ENCODE measurements around the gene CSTA.
A peak's percentile ranks its signal among the peaks of the same experiment; 100 is the strongest.

Gene CSTA

DNA sequence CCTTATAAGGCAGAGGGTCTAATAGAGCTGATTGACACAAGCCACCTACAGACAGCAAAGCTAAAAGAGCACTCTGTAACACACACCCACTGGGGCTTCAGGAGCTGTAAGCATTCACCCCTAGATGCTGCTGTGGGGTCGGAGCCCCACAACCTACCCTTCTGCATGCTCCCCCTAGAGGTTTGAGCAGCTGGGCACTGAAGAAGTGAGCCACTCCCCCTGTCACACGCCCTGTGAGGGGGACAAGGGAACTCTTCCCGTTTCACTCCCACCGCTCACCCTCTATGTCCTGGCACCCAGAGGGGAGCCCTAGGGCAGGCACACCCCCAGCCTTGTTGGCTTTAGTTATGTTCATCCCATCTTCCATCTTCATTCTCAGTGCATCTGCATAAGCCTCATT is 9.4 kb upstream of the CSTA start:
- no peak for TF ChIP-seq EZH2phosphoT487 (IDR thresholded peaks at IDR 0.05; ENCODE audit: borderline replicate concordance)
- TF ChIP-seq, protein P1, sequence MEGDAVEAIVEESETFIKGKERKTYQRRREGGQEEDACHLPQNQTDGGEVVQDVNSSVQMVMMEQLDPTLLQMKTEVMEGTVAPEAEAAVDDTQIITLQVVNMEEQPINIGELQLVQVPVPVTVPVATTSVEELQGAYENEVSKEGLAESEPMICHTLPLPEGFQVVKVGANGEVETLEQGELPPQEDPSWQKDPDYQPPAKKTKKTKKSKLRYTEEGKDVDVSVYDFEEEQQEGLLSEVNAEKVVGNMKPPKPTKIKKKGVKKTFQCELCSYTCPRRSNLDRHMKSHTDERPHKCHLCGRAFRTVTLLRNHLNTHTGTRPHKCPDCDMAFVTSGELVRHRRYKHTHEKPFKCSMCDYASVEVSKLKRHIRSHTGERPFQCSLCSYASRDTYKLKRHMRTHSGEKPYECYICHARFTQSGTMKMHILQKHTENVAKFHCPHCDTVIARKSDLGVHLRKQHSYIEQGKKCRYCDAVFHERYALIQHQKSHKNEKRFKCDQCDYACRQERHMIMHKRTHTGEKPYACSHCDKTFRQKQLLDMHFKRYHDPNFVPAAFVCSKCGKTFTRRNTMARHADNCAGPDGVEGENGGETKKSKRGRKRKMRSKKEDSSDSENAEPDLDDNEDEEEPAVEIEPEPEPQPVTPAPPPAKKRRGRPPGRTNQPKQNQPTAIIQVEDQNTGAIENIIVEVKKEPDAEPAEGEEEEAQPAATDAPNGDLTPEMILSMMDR (conservative IDR thresholded peaks at IDR 0.05; ENCODE audit: low read length): peak; percentile 44
- Histone ChIP-seq H3K4me1 (ENCODE audit: insufficient read depth, low read length, poor library complexity, severe bottlenecking) (peaks cover 10% of the 10 kb centered on the region), H3K9me3 (ENCODE audit: insufficient read depth, low read depth, low read length) (no peaks in the 10 kb centered on the region; the same call in 1 of the 2 replicates), H3K9ac (ENCODE audit: low read depth, low read length, poor library complexity, severe bottlenecking) (no peak overlapping the region), H4K20me1 (ENCODE audit: insufficient read depth, low read length, poor library complexity, severe bottlenecking) (no peaks in the 10 kb centered on the region), H2AFZ (ENCODE audit: low read length) (no peak overlapping the region), H3K9me2 (replicated peaks; ENCODE audit: low read depth, low read length) (no peaks in the 10 kb centered on the region), H3K36me3 (ENCODE audit: insufficient read depth, low read length) (no peaks in the 10 kb centered on the region), H3K4me3 (ENCODE audit: low read length, poor library complexity, severe bottlenecking) (no peak overlapping the region), H3K4me2 (ENCODE audit: low read depth, low read length, poor library complexity, severe bottlenecking) (no peak overlapping the region), H3F3A (ENCODE audit: low read depth) (no peaks in the 10 kb centered on the region), H3K79me2 (ENCODE audit: insufficient read depth, low read length) (no peaks in the 10 kb centered on the region), H3K27me3 (ENCODE audit: insufficient read depth, low read length, poor library complexity, severe bottlenecking) (peaks cover 49% of the 10 kb centered on the region)

- no peaks in the 10 kb centered on the region for H3K36me3 ChIP-seq (ENCODE audit: insufficient read depth, low read length)
- no peak for TF ChIP-seq EZH2phosphoT487 (IDR thresholded peaks at IDR 0.05; ENCODE audit: borderline replicate concordance)
- TF ChIP-seq, protein P1 (conservative IDR thresholded peaks at IDR 0.05; ENCODE audit: low read length): no peak
- H3F3A ChIP-seq (ENCODE audit: low read depth): no peaks in the 10 kb centered on the region
- no peak overlapping the region for H3K4me3 ChIP-seq (ENCODE audit: low read length, poor library complexity, severe bottlenecking)
- peaks cover 12% of the 10 kb centered on the region for H3K4me1 ChIP-seq (ENCODE audit: insufficient read depth, low read length, poor library complexity, severe bottlenecking)
- H4K20me1 ChIP-seq (ENCODE audit: insufficient read depth, low read length, poor library complexity, severe bottlenecking): no peaks in the 10 kb centered on the region
- no peak overlapping the region for H2AFZ ChIP-seq (ENCODE audit: low read length)
- H3K9ac ChIP-seq (ENCODE audit: low read depth, low read length, poor library complexity, severe bottlenecking): no peak overlapping the region
- peaks cover 42% of the 10 kb centered on the region for H3K27me3 ChIP-seq (ENCODE audit: insufficient read depth, low read length, poor library complexity, severe bottlenecking)
- H3K79me2 ChIP-seq (ENCODE audit: insufficient read depth, low read length): no peaks in the 10 kb centered on the region
- no peak overlapping the region for H3K4me2 ChIP-seq (ENCODE audit: low read depth, low read length, poor library complexity, severe bottlenecking)
- no peaks in the 10 kb centered on the region; the same call in 1 of the 2 replicates for H3K9me3 ChIP-seq (ENCODE audit: insufficient read depth, low read depth, low read length)
- H3K9me2 ChIP-seq (replicated peaks; ENCODE audit: low read depth, low read length): no peaks in the 10 kb centered on the region
These were observed 8.7 kb upstream of the CSTA start for GRCh38 chr3:122316368-122316767.

GRCh38 chr3:122318620-122319019 is 6.4 kb upstream of the CSTA start:
- Histone ChIP-seq H3K9ac (ENCODE audit: low read depth, low read length, poor library complexity, severe bottlenecking) (no peak overlapping the region), H3K27me3 (ENCODE audit: insufficient read depth, low read length, poor library complexity, severe bottlenecking) (peaks cover 36% of the 10 kb centered on the region), H3K9me2 (replicated peaks; ENCODE audit: low read depth, low read length) (no peaks in the 10 kb centered on the region), H3K9me3 (ENCODE audit: insufficient read depth, low read depth, low read length) (no peaks in the 10 kb centered on the region; the same call in 1 of the 2 replicates), H3K36me3 (ENCODE audit: insufficient read depth, low read length) (no peaks in the 10 kb centered on the region), H3K79me2 (ENCODE audit: insufficient read depth, low read length) (no peaks in the 10 kb centered on the region), H2AFZ (ENCODE audit: low read length) (no peak overlapping the region), H3F3A (ENCODE audit: low read depth) (no peaks in the 10 kb centered on the region), H3K4me3 (ENCODE audit: low read length, poor library complexity, severe bottlenecking) (no peak overlapping the region), H3K4me1 (ENCODE audit: insufficient read depth, low read length, poor library complexity, severe bottlenecking) (peaks cover 19% of the 10 kb centered on the region), H3K4me2 (ENCODE audit: low read depth, low read length, poor library complexity, severe bottlenecking) (no peak overlapping the region), H4K20me1 (ENCODE audit: insufficient read depth, low read length, poor library complexity, severe bottlenecking) (no peaks in the 10 kb centered on the region)
- TF ChIP-seq, protein P1 (conservative IDR thresholded peaks at IDR 0.05; ENCODE audit: low read length): no peak
- no peak for TF ChIP-seq EZH2phosphoT487 (IDR thresholded peaks at IDR 0.05; ENCODE audit: borderline replicate concordance)
